ENCODE data around the gene NTM.

DNA sequence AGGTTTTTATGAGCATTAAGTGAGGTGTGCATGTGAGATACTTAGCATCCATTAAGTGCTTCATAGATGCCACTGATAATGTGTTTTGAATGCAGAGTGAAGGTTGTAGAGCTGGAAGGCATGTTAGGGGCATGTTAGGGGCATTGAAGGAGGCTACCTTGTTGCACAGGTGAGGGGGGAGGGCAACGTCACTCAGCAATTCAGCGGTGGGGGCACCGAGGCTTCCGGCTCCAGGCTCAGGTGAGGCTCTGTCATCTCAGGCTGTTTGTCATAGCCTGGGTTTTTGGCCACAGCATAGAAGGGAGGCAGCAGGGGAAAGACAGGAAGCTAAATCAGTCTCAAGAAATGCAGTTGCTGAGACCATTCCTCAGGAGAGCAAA lies 299.0 kb downstream of the NTM start:
- no peak for TF ChIP-seq CTCF (IDR thresholded peaks at IDR 0.05)
- no peak for TF ChIP-seq POLR2A (IDR thresholded peaks at IDR 0.05)

Measured in esophagus squamous epithelium (tissue), 4 donors.